HG03439 (cell line): ENCODE data around the gene TAS1R2.
"Not testable (repeated sequence)": the region's sequence is repeated elsewhere in the genome, so short reads cannot be mapped to it uniquely, and the experiment has no call there.

Experiments
- ATAC-seq: cut with Tn5 transposase; IDR thresholded peaks from one replicate; pipeline ENCODE4 v1.9.1; 2021; ENCODE audit warnings: mild to moderate bottlenecking, moderate library complexity; ENCODE audit not compliant: unreplicated experiment

Gene TAS1R2

DNA sequence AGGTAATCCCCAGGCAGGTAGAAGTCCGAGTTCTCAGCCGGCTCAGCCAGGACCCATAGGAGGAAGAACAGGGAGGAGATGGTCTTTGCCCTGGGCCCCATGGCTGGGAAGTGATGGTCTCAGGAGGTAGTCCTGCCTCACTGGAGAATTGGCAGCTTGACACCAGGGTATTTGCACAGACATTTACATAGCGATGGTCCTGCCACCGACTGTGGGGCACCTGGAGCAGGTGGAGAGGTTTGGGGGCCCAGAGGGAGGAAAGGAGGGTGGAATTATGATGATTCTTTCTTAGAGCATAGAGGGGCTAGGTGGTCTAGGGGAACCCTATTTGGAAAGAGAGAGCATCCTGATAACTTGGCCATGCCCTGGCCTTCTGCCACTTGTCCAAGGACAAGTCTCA, at the start of gene TAS1R2:
Gene TAS1R2, minus strand, starts transcription at position 101 of the 400 bp plus-strand sequence. Its CDS starts 0 bp downstream, at position 101.
- ATAC-seq: no peak

DNA sequence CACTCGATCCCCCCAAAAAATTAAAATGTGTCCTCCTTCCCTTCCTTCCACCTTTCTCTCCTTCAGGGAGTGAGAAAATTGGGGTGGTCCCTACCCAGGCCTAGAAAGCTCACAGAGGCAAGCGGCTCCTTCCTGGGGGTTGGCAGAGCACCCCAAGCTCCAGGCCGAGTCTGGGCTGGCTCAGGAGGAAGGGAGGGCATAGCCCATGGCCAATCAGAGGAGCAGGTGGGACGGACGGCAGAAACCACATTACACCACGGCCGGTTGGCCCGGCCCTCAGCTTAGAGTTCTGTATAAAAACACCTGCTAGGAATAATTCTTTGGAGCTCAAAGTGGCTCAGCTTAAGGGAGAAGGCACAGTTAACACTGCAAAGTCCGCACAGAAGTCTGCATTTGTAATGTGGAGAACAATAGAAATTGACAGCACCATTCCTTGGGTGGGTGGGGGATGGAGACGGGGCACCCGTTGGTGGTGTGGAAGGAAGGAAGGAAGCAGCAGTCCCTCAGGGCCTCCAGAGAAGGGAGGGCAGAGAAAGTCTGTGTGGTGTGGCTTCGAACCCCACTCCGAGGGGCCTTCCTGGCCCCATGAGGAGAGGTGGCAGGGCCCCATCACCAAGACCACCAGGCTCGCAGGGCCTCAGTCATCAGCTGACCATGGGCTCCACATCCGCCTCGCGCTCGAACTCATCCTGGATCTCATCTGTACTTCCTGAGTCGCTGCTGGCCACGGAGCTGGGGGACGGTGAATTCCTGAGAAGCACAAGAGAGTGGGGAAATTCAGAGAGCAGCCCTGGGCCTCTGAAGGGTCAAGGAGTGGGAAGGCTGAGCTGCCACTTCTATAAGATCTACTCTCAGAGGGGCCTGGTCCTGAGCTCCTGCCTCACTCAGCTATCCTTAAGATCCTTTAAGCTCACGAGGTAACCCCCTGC, 48.7 kb upstream of the TAS1R2 start:
- ATAC-seq: no peak

DNA sequence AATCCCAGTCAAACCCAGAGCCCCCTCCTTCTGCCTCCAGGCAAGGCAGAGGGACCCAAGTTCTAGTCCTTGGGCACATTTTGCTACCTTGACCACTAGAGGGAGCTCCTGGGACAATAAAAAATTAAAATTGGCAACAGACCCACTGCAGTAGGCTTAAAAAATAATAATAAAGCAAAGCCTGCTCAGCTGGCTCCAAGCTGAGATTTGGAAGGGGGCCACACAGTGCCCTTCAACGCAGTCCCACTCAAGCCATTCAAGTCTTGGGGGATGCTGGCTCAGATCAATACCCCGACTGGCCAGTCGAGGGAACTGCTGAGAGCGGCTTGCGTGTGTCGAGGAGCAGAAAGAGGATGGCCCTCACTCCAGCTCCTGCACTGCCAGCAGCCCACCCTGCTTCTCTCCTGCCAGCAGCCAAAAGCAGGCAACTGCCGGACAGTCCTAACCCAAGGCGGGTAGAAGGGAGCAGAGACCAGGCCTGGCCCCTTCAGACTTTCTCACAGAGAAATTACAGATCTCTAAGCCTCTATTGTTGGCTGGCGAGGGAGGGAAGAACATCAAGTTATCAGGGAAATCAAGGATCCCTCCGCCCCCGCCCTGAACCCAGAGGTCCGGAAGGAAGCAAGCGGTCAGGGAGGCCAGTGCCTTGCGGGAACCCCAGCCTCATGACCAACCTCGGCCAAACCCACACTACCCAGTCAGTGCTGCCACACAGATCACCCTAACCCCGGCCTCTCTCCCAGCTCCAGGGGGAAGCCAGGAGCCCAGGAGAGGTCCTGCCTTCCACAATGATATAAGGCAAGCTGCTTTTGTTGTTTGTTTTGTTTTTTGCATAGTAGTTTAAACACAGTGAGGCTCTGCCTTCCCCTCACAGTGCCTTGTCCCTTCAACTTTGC, 47.8 kb upstream of the TAS1R2 start:
- no peak for ATAC-seq

DNA sequence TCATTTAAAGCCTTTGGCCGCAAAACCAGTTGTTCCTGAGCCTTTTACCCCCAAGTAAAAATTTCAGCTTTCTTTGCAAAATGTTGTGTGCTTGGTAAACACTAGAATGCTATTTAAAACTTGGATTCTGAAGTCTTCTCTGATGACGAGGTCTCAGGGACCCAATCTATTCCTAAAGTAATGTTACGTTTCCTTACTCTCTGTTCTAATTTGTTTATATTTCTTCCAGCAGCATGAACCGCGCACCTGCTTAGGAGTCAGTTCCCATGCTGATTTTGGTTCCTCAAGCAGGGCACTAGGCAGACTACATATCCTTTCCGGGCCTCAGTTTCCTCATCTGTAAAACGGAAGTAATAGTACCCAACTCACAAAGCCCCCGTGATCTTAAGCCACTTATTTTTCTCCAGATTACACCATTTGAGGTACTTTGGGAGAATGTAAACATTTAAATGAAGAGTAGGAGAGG, 43.9 kb upstream of the TAS1R2 start:
- no peak for ATAC-seq

DNA sequence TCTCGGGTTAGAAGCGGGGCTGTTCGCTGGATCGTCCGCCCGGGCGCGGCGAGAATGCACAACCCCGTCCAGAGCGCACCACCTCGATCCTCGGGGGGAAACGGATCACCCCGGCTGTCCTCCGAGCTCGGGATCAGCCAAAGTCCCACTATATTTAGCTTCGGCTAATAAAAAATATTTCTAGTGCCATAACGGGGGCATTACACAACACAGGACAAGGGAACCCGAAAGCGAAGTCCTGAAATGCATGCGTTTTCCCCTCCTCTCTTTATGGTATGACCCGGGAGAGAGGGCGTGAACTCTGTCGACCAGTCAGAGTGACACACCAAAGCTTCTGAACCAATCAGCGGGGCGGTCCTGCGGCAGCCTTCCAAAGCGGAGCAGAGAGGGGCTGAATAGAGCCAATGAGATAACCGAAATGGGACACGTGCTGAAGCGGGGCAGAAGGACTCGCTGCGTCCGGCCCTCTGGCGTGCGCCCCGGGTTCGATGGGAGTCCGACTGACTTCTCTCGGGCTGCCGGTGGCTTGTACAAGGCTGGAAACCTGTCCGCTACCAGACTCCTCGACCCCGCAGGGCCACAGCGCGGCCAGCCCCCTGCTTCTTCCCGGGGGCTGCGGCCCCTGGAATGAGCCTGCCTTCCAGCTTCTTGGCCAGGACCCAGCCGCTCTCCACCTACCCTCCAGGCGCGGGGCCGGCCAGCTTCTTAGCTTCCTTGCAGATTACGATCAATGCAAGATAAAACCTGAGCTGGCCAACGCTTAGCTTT, 43.2 kb upstream of the TAS1R2 start, which contains the start of gene ALDH4A1:
Gene ALDH4A1, minus strand, starts transcription at position 33 of the 768 bp plus-strand sequence. Its CDS starts 32 bp downstream, at position 1.
- ATAC-seq: peak; percentile 94

DNA sequence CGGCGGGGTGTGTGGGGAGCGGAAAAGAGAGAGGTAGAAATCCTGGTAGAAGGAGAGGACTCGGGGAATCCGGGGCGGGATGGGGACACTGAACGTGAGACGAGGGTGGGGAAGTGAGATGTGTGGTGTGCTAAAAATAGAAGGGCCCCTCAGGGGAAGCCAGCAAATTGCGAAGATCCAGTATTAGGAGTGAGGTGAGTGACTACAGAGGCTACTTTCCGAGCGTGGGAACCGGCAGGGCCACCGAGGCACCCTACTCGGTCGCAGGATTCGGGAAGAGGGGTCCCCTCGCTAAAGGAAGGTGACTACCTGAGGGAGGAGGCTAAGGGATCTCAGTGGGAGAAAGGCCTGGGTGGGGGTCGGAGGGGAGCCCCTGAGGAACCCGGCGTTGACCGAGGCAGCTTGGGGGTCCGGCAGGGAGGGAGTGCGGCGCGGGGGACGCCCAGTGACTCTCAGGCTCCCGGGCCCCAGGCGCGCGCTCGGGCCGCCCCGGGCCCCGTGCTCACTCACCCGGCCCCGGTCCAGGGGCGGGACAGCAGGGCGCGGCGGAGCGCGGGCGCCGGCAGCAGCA, 42.6 kb upstream of the TAS1R2 start:
- ATAC-seq: no peak

DNA sequence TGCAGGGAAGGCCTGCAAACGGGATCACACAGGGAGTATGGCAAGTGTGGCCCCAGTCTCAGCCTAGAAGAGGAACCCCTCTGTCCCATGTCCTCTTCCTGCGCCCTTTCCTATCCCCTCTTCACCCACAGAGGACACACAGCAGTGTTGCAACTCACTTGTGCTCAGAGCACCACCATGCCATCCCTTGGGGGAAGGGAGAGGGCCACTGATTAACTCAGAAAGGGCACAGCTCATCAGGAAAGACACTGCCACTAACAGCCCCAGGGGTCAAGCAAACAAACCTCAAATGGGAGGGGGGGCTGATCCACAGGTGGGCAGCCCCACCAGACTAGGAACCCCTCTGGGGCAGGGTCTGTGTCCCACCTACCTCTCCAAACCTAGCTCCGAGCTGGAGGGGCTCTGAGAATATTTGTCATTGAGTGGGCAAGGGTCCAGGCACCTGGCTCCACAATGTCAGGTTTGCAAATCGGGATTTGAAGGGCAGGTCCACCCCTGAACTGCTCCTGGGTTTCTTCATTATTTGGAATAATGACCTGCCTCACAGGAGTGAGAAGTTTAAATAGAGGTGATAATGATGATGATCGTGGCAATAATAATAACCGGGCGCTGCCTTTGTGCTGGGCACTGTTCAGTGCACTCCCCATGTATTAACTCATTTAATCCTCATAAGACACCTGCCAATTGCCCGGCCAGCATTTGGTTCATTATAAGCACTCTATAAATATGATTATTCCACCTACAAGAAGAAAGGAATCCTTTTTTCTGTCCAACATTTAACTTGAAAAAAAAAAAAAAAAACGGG, 41.9 kb upstream of the TAS1R2 start:
- ATAC-seq: no peak

DNA sequence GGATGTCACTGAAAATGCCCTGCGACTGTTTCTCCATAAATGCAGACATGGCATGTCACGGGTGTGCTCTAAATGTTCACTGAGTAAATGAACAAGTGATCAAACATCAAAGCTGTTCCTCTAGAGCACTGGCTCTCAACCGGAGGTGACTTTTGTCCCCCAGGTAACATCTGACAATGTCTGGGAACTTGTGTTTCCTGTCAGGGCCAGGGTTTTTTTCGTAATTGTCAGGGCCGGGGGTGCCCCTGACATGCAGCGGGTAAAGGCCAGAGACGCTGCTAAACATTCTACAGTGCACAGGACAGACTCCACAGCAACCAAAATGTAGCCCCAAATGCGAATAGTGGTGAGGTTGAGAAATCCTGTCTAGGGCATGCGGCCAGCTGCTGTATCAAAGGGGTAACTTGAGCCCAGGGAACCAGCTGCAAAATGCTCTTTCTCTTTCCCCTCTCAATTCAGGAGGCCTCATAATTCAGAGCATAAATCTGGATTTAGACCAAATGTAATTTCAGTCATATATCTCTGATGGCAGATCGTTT, 40.9 kb upstream of the TAS1R2 start:
- ATAC-seq: no peak

DNA sequence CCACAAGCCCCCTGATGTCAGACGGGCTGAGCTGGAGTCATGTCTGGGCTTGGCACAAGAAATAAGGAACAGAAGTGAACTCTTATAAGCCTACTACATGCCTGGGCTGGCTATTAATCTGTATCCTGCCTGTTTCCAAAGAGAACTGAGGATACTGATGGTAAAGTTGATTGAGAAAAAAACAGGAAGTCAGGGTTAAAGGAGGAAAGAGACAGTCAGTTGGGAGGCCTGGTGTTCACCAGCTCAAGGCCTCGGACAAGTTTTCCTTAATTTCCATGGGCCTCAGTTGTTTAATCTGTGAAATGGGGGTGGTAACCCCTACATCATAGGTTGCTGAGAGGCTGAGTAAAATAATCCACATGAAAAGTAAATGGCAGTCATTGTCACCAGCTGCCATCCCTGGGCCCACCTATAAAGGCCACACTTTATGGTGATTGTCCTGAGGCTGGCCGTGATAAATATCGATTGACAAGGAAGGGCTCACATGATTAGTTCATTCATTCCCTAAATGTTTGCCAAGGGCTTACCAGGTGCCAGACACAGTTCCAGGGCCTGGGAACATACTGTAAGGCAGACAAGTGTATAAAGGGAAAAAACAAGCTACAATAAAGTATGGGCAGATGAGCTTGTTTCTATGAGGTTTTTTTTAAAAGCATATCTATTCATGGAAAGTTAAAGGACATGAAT, 40.0 kb upstream of the TAS1R2 start:
- ATAC-seq: no peak

DNA sequence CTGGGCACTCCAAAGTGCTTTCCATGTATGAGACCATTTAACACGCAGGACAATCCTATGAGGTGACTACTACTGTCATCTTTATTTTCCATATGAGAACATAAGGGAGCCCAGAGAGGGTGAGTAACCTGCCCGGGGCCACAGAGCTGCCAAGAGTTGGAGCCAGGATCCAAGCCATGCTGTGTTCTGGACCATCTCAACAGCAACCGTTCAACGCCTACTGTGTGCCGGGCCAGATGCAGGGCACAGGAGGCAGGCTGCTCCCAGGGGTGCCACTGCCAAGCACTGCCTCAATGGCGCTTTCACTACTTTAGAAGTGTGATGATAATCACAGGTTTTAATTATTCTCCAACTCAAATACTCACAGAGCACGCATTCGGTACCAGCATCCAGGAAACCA, 39.1 kb upstream of the TAS1R2 start:
- ATAC-seq: no peak

DNA sequence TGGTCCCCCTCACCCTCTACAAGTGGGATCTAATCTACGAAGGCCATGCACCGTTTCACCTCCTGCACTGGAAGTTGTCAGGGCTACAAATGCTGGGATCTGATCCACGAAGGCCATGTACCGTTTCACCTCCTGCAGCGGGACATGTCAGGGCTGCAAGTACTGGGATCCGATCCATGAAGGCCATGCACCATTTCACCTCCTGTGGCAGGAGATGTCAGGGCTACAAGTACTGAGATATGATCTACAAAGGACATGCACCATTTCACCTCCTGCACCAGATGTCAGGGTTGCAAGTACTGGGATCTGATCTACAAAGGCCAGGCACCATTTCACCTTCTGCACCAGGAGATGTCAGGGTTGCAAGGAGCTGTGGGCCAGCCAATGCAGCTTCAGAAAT, 35.9 kb upstream of the TAS1R2 start:
- ATAC-seq: no peak

DNA sequence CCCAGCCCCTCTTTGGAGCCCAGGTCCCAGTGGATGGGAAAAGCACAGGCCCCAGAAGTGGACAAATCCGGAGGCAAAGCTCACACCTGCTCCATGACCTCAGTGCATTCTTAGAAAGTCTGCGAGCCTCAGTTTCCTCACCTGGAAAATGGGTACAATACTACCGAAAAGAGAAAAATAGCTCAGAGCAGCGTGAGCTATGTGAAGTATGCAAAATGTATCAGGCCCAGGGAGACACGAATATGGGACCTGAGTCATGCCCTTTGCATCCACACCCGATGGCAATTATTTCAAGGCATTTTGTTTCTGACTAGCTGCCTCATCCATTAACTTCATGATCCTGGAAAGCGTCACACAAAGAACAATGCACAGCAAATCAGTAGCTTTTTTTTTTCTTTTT, 33.7 kb upstream of the TAS1R2 start:
- ATAC-seq: no peak

DNA sequence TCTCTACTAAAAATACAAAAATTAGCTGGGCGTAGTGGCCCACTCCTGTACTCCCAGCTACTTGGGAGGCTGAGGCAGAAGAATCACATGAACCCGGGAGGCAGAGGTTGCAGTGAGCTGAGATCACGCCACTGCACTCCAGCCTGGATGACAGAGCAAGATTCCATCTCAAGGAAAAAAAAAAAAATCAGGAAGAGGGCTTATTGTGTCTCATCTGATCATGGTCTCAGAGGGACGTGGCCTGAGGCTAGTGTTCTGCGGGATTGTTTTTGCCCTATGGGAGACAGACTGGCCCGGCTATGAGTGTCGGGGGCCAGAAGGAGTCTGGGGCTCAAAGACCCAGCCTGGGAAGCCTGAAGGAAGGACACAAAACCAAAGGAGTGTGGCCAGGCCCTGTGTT, 32.4 kb upstream of the TAS1R2 start:
- ATAC-seq: not testable (repeated sequence)

DNA sequence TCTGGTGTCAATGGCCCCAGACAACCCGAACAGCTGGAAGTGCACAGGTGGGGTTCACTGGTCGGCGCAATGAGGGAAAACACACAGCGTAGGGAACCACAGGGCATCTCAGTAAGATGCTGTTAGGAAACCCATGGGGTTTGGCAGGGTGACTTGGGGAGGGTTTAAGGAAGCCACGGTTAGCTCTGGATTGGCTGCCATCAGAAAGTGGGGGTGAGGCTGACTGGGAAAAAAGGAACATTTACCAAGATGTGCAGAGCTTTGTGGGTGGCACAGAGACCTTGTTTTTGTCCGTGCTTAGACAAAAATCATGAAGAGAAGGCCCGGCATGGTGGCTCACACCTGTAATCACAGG, 31.9 kb upstream of the TAS1R2 start:
- no peak for ATAC-seq

DNA sequence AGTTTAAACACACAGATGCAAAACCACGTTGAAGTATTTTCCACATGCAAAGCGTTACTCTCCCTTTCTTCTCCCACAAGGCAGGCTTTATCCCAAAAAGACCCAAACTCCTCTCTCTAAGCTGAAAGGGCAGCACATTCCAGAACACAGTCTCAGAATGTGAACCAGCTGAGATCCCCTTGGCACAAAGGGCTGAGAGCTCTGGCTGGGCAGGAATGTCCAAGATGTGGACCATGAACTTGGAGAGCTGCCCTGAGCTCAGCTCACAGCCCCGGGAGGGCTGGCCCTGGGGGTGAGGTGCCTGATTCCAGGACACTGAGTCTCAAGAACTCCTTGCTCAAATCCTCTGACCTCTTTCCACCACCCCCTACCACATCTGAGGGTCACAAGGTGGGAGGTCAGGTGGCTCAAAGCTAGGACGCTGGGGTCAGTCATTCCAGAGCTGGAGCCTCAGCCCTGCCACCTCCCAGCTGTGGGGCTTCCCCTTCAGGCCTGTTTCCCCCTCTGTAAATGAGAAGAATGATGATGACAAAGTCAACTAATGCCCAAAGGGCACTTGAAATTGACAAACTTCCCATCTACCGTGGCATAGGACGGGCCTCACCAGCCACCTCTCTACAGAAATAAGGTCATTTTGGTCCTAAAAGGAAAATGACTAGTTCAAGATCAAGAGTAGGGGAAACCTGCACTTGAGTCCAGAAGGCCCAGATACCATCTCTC, 31.4 kb upstream of the TAS1R2 start:
- ATAC-seq: no peak

DNA sequence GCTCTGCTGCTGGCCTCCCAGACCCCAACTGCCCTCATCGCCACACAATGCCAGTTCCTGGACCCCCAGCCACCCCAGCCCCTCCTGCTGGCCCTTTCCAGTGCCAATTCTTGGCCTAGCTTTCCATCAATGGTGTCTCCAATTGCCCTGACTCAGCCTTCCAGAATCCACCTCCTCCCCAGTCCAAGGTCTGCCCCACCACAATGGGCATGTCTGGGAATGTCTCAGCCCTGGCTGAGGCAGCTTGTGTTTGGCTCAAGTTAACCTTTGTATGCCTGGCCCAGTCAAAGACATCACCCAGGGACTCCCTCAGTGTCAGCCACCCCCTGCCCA, 26.5 kb upstream of the TAS1R2 start:
- ATAC-seq: no peak

DNA sequence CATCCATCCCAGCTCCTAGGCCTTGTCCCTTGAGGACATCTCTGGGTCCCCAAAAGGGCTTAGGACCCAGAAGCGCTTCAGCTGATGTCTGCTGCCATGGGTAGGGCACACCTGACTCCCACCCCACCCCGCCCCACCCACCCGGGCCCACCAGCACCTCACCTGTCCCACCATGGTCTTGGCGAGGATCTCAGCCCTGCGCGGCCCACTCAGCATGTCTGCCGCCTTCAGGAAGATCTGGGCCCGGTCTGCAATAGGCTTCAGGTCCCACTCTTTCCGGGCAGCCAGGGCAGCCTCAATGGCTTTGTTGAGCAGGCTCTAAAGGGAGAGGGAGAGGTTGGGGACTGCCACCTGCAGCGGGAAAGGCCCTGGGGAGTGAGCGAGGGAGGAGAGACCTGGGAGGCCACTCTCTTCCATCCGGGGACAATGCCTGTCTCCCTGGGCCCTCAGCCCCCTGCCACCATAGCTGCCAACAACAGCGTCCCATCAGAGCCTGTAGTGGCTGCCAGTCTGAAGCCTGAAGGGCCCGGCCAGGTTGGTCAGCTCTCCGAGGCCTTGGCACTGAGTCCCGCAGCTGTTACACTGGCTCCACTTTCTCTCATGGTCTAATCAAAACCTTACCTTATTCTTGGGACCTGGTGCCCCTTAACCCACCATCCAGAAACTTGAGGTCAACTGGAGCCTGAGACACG, 26.0 kb upstream of the TAS1R2 start:
- no peak for ATAC-seq

DNA sequence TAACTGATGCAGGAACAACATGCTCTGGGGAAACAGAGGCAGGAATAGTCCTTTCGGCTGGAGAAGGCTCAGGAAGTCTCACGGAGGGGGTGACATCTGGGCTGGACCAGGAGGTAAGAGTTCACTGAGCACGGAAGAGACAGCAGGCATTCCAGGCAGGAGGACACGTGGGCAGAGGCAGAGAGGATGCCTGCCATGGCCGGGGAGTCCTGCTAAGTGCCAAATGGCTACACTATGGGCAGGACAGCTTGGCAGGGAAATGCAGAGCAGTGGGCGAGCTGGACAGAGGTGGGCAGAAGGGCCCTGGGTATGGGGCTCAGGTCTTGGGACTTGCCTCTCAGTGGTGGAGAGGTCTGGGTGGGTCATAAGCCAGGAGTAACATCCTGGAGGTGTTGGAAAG, 25.3 kb upstream of the TAS1R2 start:
- no peak for ATAC-seq
